K562 (cell line): ENCODE data around the gene TMC4. TPM values are rescaled to one million over a fixed set of nuclear protein-coding genes. Genes with fewer than 3 reads are reported as not detected.

ENCODE experiments used
- ADNP ChIP-seq: fragments of 200-800 bp; sonication (Bioruptor generic); IDR thresholded peaks from 2 replicates; pipeline ENCODE4 v1.6.1; 2016; ENCODE audit warnings: missing genetic modification characterization, missing compliant biosample characterization
- ARID3B ChIP-seq: fragments of 250-450 bp; sonication (Bioruptor Pico); IDR thresholded peaks from 2 replicates; pipeline ENCODE4 v1.4.0; 2020; ENCODE audit warnings: borderline replicate concordance
- HCFC1 ChIP-seq: IDR thresholded peaks from 2 replicates; pipeline ENCODE4 v1.6.1; 2012; ENCODE audit warnings: low read depth, low read length, improper control_type of control experiment
- KLF13 ChIP-seq: fragments of 450-650 bp; IDR thresholded peaks from 2 replicates; pipeline ENCODE4 v1.6.1; 2016; ENCODE audit warnings: missing genetic modification characterization, low read depth, mild to moderate bottlenecking, missing compliant biosample characterization, moderate library complexity, borderline replicate concordance
- LCOR ChIP-seq: sonication (generic); formaldehyde crosslinking; IDR thresholded peaks from 2 replicates; pipeline ENCODE4 v1.8.0; 2022; ENCODE audit warnings: mild to moderate bottlenecking, missing genetic modification reagents
- NR2C1 ChIP-seq, 2 experiments: fragments of 450-650 bp; IDR thresholded peaks; 2 replicates each; pipeline ENCODE4 v1.6.1; 2017; ENCODE audit warnings: mild to moderate bottlenecking in 2 of 2, antibody characterized with exemption in 1 of 2, inconsistent platforms in 1 of 2, missing compliant biosample characterization in 1 of 2, missing genetic modification characterization in 1 of 2
- SIRT6 ChIP-seq: IDR thresholded peaks from one replicate; pipeline ENCODE4 v1.6.1; 2012; ENCODE audit warnings: low read depth, mild to moderate bottlenecking, control low read depth, inconsistent platforms, low read length, moderate library complexity
- SMARCA5 ChIP-seq: fragments of 450-650 bp; IDR thresholded peaks from 2 replicates; pipeline ENCODE4 v1.6.1; 2016
- SMARCB1 ChIP-seq: IDR thresholded peaks from 2 replicates; pipeline ENCODE4 v1.6.1; 2011; ENCODE audit warnings: improper control_type of control experiment, low read depth; ENCODE audit not compliant: insufficient read length
- TBL1XR1 ChIP-seq, 2 experiments: IDR thresholded peaks; 2 replicates each; pipeline ENCODE4 v1.6.1; 2012; ENCODE audit warnings: improper control_type of control experiment in 2 of 2, low read length in 2 of 2, mild to moderate bottlenecking in 1 of 2
- TRIM25 ChIP-seq: fragments of 450-650 bp; IDR thresholded peaks from 2 replicates; pipeline ENCODE4 v1.7.0; 2016; ENCODE audit warnings: borderline replicate concordance
- WHSC1 ChIP-seq: IDR thresholded peaks from one replicate; pipeline ENCODE4 v1.6.1; 2012; ENCODE audit warnings: low read length, control low read depth, inconsistent platforms
- ZBTB17 ChIP-seq: fragments of 450-650 bp; formaldehyde crosslinking; IDR thresholded peaks from 2 replicates; pipeline ENCODE4 v1.4.0; 2020; ENCODE audit warnings: mild to moderate bottlenecking
- polyA plus RNA-seq, 8 experiments: library from polyadenylated mRNA; depleted of rRNA in 4 of 8; stranded (reverse) in 5 of 8; unstranded in 3 of 8; fragments of >200 nt; fragmentation: Nextera tagmentation in 2 of 8; fragmentation: Illumina TruSeq in 1 of 8; extraction: Ambion mirVana in 2 of 8; extraction: Trizol in 1 of 8; gene quantifications; 2 replicates each; pipeline versions ENCODE4 v1.2.1 to v1.2.3, GENCODE V29; 2011 to 2014; ENCODE audit warnings: inconsistent platforms in 1 of 8, missing spikeins in 1 of 8
- total RNA-seq, 7 experiments: library from RNA; depleted of rRNA in 6 of 7; stranded (reverse); fragments of >200 nt in 6 of 7; fragmentation: Illumina TruSeq in 2 of 7; extraction: Trizol in 2 of 7; gene quantifications; 2 replicates each; pipeline versions ENCODE4 v1.2.1 to v1.2.3, GENCODE V29; 2011 to 2021; ENCODE audit warnings: low replicate concordance in 1 of 7
- TF ChIP-seq, protein P1 (sequence below): IDR thresholded peaks from 2 replicates; pipeline ENCODE4 v1.6.1; 2011; ENCODE audit warnings: borderline replicate concordance, low read depth, mild to moderate bottlenecking, moderate library complexity, low read length; ENCODE audit not compliant: insufficient read depth, poor library complexity, severe bottlenecking
- TF ChIP-seq, protein P2 (sequence below): fragments of 450-650 bp; IDR thresholded peaks from one replicate; pipeline ENCODE4 v1.6.1; 2018; ENCODE audit warnings: mild to moderate bottlenecking, moderate library complexity; ENCODE audit not compliant: partially characterized antibody
- TF ChIP-seq, protein P3 (sequence below), 2 experiments: fragments of 450-650 bp; conservative IDR thresholded peaks; 2 replicates each; pipeline ENCODE4 v1.6.1; 2017; ENCODE audit warnings: mild to moderate bottlenecking in 2 of 2, moderate library complexity in 2 of 2
- TF ChIP-seq, protein P4 (sequence below): fragments of 250-450 bp; sonication (Bioruptor Pico); IDR thresholded peaks from 2 replicates; pipeline ENCODE4 v1.5.0; 2021

TMC4 gene
- total and polyA plus RNA-seq, 9 of the 15 experiments (the other 6 are each of a cell fraction or from before 2014, with no cell fraction given) = 0.12 to 0.79 (median 0.36) TPM; not detected in 2

GRCh38 chr19:54218960-54219661, 46.2 kb upstream of the TMC4 start (continued):
- TF ChIP-seq NR2C1 (IDR thresholded peaks at IDR 0.05) = no peak
- no peak for TF ChIP-seq NR2C1 (tag; IDR thresholded peaks at IDR 0.05)
- no peak for TF ChIP-seq ZBTB17 (CRISPR knock-in tag)
- peak; percentile 91 for TF ChIP-seq SMARCA5
- TF ChIP-seq WHSC1 = no peak
- TF ChIP-seq, protein P1, sequence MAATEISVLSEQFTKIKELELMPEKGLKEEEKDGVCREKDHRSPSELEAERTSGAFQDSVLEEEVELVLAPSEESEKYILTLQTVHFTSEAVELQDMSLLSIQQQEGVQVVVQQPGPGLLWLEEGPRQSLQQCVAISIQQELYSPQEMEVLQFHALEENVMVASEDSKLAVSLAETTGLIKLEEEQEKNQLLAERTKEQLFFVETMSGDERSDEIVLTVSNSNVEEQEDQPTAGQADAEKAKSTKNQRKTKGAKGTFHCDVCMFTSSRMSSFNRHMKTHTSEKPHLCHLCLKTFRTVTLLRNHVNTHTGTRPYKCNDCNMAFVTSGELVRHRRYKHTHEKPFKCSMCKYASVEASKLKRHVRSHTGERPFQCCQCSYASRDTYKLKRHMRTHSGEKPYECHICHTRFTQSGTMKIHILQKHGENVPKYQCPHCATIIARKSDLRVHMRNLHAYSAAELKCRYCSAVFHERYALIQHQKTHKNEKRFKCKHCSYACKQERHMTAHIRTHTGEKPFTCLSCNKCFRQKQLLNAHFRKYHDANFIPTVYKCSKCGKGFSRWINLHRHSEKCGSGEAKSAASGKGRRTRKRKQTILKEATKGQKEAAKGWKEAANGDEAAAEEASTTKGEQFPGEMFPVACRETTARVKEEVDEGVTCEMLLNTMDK = no peak
- peak; percentile 78 for TF ChIP-seq ADNP (tag)
- TF ChIP-seq TBL1XR1 (IDR thresholded peaks at IDR 0.05; ENCODE audit: low read length in 2 of 2) = no peak
- TF ChIP-seq LCOR (CRISPR knock-in tag) = no peak
- TF ChIP-seq SIRT6 = no peak
- TF ChIP-seq, protein P2, sequence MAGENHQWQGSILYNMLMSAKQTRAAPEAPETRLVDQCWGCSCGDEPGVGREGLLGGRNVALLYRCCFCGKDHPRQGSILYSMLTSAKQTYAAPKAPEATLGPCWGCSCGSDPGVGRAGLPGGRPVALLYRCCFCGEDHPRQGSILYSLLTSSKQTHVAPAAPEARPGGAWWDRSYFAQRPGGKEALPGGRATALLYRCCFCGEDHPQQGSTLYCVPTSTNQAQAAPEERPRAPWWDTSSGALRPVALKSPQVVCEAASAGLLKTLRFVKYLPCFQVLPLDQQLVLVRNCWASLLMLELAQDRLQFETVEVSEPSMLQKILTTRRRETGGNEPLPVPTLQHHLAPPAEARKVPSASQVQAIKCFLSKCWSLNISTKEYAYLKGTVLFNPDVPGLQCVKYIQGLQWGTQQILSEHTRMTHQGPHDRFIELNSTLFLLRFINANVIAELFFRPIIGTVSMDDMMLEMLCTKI = no peak
- no peak for TF ChIP-seq HCFC1
- TF ChIP-seq ARID3B (CRISPR knock-in tag) = no peak
- TF ChIP-seq, protein P3, sequence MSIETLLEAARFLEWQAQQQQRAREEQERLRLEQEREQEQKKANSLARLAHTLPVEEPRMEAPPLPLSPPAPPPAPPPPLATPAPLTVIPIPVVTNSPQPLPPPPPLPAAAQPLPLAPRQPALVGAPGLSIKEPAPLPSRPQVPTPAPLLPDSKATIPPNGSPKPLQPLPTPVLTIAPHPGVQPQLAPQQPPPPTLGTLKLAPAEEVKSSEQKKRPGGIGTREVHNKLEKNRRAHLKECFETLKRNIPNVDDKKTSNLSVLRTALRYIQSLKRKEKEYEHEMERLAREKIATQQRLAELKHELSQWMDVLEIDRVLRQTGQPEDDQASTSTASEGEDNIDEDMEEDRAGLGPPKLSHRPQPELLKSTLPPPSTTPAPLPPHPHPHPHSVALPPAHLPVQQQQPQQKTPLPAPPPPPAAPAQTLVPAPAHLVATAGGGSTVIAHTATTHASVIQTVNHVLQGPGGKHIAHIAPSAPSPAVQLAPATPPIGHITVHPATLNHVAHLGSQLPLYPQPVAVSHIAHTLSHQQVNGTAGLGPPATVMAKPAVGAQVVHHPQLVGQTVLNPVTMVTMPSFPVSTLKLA (conservative IDR thresholded peaks at IDR 0.05) = no peak
- TF ChIP-seq, protein P4, sequence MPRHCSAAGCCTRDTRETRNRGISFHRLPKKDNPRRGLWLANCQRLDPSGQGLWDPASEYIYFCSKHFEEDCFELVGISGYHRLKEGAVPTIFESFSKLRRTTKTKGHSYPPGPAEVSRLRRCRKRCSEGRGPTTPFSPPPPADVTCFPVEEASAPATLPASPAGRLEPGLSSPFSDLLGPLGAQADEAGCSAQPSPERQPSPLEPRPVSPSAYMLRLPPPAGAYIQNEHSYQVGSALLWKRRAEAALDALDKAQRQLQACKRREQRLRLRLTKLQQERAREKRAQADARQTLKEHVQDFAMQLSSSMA (CRISPR knock-in tag) = no peak
- no peak for TF ChIP-seq TRIM25
- no peak for TF ChIP-seq SMARCB1
- no peak for TF ChIP-seq KLF13
